Gastrocnemius medialis (tissue), 4 donors: ENCODE data around the gene PLCB1. TPM values are rescaled to one million over a fixed set of nuclear protein-coding genes. Genes with fewer than 3 reads are reported as not detected.
A peak's percentile ranks its signal among the peaks of the same experiment; 100 is the strongest.

Experiments
- ATAC-seq, 2 donors: fragments of 150-250 bp; one replicate each; pipeline ENCODE4 v1.9.1; 2016
- DNase-seq, 2 donors: peaks; one replicate each; pipeline ENCODE4 v3.0.0-alpha.2; 2019
- H3K27ac ChIP-seq, 4 donors: fragments of 200-600 bp; sonication (generic); 1 replicate in 1 of 4; 2 replicates in 3 of 4; pipeline ENCODE4 v1.5.1; 2016 to 2018; ENCODE audit warnings: mild to moderate bottlenecking in 2 of 4, moderate library complexity in 1 of 4
- H3K27me3 ChIP-seq, 3 donors: fragments of 200-600 bp; sonication (generic) in 2 of 3; 1 replicate in 1 of 3; 2 replicates in 2 of 3; pipeline versions ENCODE4 v1.5.1 to v1.6.0; 2016 to 2019; ENCODE audit warnings: mild to moderate bottlenecking in 1 of 3, moderate library complexity in 1 of 3
- H3K36me3 ChIP-seq, 2 donors: fragments of 200-600 bp; sonication (generic) in 1 of 2; one replicate each; pipeline ENCODE4 v1.5.1; 2017 to 2018
- H3K4me1 ChIP-seq, 2 donors: fragments of 200-600 bp; sonication (generic) in 1 of 2; one replicate each; pipeline ENCODE4 v1.5.1; 2016 to 2017; ENCODE audit warnings: mild to moderate bottlenecking in 2 of 2
- H3K4me3 ChIP-seq, 4 donors: fragments of 200-600 bp; sonication (generic) in 3 of 4; 1 replicate in 1 of 4; 2 replicates in 3 of 4; pipeline ENCODE4 v1.5.1; 2016 to 2019; ENCODE audit warnings: mild to moderate bottlenecking in 2 of 4
- H3K9me3 ChIP-seq, 3 donors: fragments of 200-600 bp; sonication (generic) in 2 of 3; 1 replicate in 1 of 3; 2 replicates in 2 of 3; pipeline ENCODE4 v1.5.1; 2016 to 2019
- CTCF ChIP-seq, 5 experiments: fragments of 450-650 bp in 3 of 5; fragments of 200-600 bp in 2 of 5; sonication (generic) in 2 of 5; IDR thresholded peaks in 4 of 5; conservative IDR thresholded peaks in 1 of 5; 1 replicate in 4 of 5; 2 replicates in 1 of 5; pipeline ENCODE4 v1.5.1; 2016 to 2019; ENCODE audit warnings: antibody characterized with exemption in 5 of 5, mild to moderate bottlenecking in 3 of 5, moderate library complexity in 3 of 5
- POLR2A ChIP-seq, 2 donors: fragments of 450-650 bp; IDR thresholded peaks; one replicate each; pipeline ENCODE4 v1.6.1; 2017; ENCODE audit warnings: antibody characterized with exemption in 2 of 2, mild to moderate bottlenecking in 2 of 2, moderate library complexity in 2 of 2
- in situ Hi-C, 4 donors: fragments of 200-750 bp; cut with MboI; loops; one replicate each; pipeline versions ENCODE4 v1.15.0 to v1.8.0; 2017; ENCODE audit warnings: low sequenced_read_pairs in 4 of 4
- intact Hi-C: fragments of 100-400 bp; cut with DNase I; formaldehyde crosslinking; loops from one replicate; pipeline ENCODE4 v1.15.1; 2023; ENCODE audit warnings: low total_unique reads
- total RNA-seq, 4 donors: library from RNA; depleted of rRNA; stranded (reverse); fragments of >200 nt; gene quantifications; one replicate each; pipeline versions ENCODE4 v1.1.0 to v1.2.3, GENCODE V29; 2016

Gene PLCB1
- total RNA-seq, 4 donors from 2014 or later: 4.1 to 10.0 (median 7.6) TPM

- no peaks in the 10 kb centered on the region for H3K36me3 ChIP-seq
- no peaks in the 10 kb centered on the region for H3K27me3 ChIP-seq
- in situ Hi-C loops (no loop called here), intact Hi-C loops (loop anchor here (5.0 kb wide), 1 partner anchor 709 kb away; no protein-coding TSS in a partner anchor)
- DNase-seq: no peak
- TF ChIP-seq CTCF (IDR thresholded peaks at IDR 0.05 in 4 of 5, conservative IDR thresholded peaks at IDR 0.05 in 1 of 5) (no peak), POLR2A (IDR thresholded peaks at IDR 0.05) (no peak)
- no peaks in the 10 kb centered on the region for H3K9me3 ChIP-seq
- H3K4me3 ChIP-seq: no peak overlapping the region
- no peak for ATAC-seq
- no peak overlapping the region for H3K27ac ChIP-seq
- H3K4me1 ChIP-seq: peaks cover 29 to 44% of the 10 kb centered on the region in 2 donors
These were observed 16.4 kb downstream of the PLCB1 start for GRCh38 chr20:8148501-8148900.

GRCh38 chr20:8150591-8150990 is 18.5 kb downstream of the PLCB1 start:
- Histone ChIP-seq H3K36me3 (no peaks in the 10 kb centered on the region), H3K4me1 (peaks cover 50 to 64% of the 10 kb centered on the region in 2 donors), H3K4me3 (no peak overlapping the region), H3K27ac (peak overlapping the region; percentile 53 to 85 (median 64)), H3K27me3 (no peaks in the 10 kb centered on the region), H3K9me3 (no peaks in the 10 kb centered on the region)
- TF ChIP-seq CTCF (IDR thresholded peaks at IDR 0.05 in 4 of 5, conservative IDR thresholded peaks at IDR 0.05 in 1 of 5) (no peak), POLR2A (IDR thresholded peaks at IDR 0.05) (no peak)
- in situ Hi-C loops (no loop called here), intact Hi-C loops (no loop called here)
- ATAC-seq (no peak), DNase-seq (no peak)

- ATAC-seq (no peak), DNase-seq (no peak)
- Histone ChIP-seq H3K27ac (peak overlapping the region; percentile 53 to 85 (median 64)), H3K9me3 (no peaks in the 10 kb centered on the region), H3K4me3 (no peak overlapping the region), H3K27me3 (no peaks in the 10 kb centered on the region), H3K4me1 (peaks cover 57 to 72% of the 10 kb centered on the region in 2 donors), H3K36me3 (no peaks in the 10 kb centered on the region)
- in situ Hi-C loops: no loop called here
- intact Hi-C loops: no loop called here
- TF ChIP-seq CTCF (IDR thresholded peaks at IDR 0.05 in 4 of 5, conservative IDR thresholded peaks at IDR 0.05 in 1 of 5) (no peak), POLR2A (IDR thresholded peaks at IDR 0.05) (no peak)
These were observed 19.3 kb downstream of the PLCB1 start for GRCh38 chr20:8151372-8151771.

- H3K36me3 ChIP-seq: no peaks in the 10 kb centered on the region
- H3K4me1 ChIP-seq: peaks cover 65 to 80% of the 10 kb centered on the region in 2 donors
- peak overlapping the region; percentile 53 to 85 (median 64) for H3K27ac ChIP-seq
- DNase-seq (no peak), ATAC-seq (no peak)
- H3K4me3 ChIP-seq: no peak overlapping the region
- intact Hi-C loops: no loop called here
- H3K27me3 ChIP-seq: no peaks in the 10 kb centered on the region
- TF ChIP-seq POLR2A (IDR thresholded peaks at IDR 0.05): no peak
- no peak for TF ChIP-seq CTCF (IDR thresholded peaks at IDR 0.05 in 4 of 5, conservative IDR thresholded peaks at IDR 0.05 in 1 of 5)
- in situ Hi-C loops: no loop called here
- no peaks in the 10 kb centered on the region for H3K9me3 ChIP-seq
These were observed 20.1 kb downstream of the PLCB1 start for GRCh38 chr20:8152183-8152582.

GRCh38 chr20:8152847-8153246 is 20.8 kb downstream of the PLCB1 start:
- H3K36me3 ChIP-seq: no peaks in the 10 kb centered on the region
- H3K27me3 ChIP-seq: no peaks in the 10 kb centered on the region
- in situ Hi-C loops: no loop called here
- no peak for ATAC-seq
- intact Hi-C loops: no loop called here
- no peak for DNase-seq
- peak overlapping the region in 3 of 4 donors; percentile 62 to 85 (median 73) for H3K27ac ChIP-seq
- peaks cover 65 to 85% of the 10 kb centered on the region in 2 donors for H3K4me1 ChIP-seq
- no peak for TF ChIP-seq POLR2A (IDR thresholded peaks at IDR 0.05)
- no peak for TF ChIP-seq CTCF (IDR thresholded peaks at IDR 0.05 in 4 of 5, conservative IDR thresholded peaks at IDR 0.05 in 1 of 5)
- H3K4me3 ChIP-seq: no peak overlapping the region
- H3K9me3 ChIP-seq: no peaks in the 10 kb centered on the region
